GM19240 (cell line): ENCODE results near the gene SPTBN4.

Experiments
- DNase-seq: peaks from one replicate; pipeline ENCODE4 v3.0.0; 2011; ENCODE audit warnings: low spot score; ENCODE audit not compliant: insufficient read length

Gene SPTBN4

GRCh38 chr19:40600570-40601133, 133.9 kb downstream of the SPTBN4 start:
- no peak for DNase-seq

GRCh38 chr19:40601134-40601974, 134.6 kb downstream of the SPTBN4 start, which contains the start of gene LTBP4:
Gene LTBP4 (plus strand): TSS chr19:40601369. CDS start chr19:40601388, 19 bp downstream.
- DNase-seq, result no peak

- DNase-seq, result no peak
These were observed 136.2 kb downstream of the SPTBN4 start for GRCh38 chr19:40603071-40603388.

- peak; percentile 95 for DNase-seq
These were observed 136.8 kb downstream of the SPTBN4 start for GRCh38 chr19:40603389-40604170.

DNA sequence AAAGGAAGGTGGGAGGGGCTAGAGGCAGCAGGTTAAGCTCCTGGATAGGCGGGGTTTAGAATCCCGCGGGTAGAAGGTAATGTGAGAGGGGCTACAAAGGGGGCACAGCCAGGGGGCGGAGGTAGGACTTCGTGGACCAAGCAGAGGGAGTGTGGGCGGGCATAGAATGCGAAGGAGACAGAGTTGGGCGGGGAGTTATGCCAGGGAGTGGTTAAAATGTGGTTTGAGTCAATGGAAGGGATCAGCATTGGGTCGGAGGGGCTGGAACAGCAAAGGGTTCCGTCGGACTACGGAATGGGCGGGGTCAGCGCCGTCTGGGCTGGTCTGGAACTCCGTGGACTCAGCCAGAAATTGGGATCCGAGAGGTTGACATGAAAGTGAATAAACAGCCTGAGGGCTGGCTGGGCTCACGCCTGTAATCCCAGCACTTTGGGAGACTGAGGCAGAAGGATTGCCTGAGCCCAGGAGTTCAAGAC, 137.4 kb downstream of the SPTBN4 start:
- no peak for DNase-seq

- no peak for DNase-seq
These were observed 137.9 kb downstream of the SPTBN4 start for GRCh38 chr19:40604647-40605215.

DNA sequence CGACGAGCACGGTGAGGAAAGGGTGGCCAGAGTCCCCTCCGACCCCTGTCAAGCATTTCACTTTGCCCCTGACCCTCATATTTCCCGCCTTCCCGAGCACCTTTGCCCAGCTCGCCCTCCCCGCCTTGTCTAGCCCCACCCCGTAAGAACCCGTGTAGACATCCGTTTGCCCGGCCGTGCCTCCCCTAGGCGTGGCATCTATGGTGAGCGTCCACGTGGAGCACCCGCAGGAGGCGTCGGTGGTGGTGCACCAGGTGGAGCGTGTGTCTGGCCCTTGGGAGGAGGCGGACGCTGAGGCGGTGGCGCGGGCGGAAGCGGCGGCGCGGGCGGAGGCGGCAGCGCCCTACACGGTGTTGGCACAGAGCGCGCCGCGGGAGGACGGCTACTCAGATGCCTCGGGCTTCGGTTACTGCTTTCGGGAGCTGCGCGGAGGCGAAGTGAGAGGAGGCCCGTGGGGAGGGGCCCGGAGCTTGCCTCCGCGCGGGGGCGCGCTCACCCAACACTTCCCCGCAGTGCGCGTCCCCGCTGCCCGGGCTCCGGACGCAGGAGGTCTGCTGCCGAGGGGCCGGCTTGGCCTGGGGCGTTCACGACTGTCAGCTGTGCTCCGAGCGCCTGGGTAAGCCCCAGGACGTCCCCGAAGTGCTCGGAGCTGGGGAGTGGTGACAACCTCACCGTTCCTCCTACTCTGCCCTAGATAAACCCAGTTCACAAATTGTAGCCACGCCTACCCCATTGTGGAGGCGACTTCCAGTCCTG, 138.6 kb downstream of the SPTBN4 start:
- no peak for DNase-seq

- DNase-seq, result no peak
These were observed 140.8 kb downstream of the SPTBN4 start for GRCh38 chr19:40607311-40608239.

GRCh38 chr19:40608240-40608621, 141.4 kb downstream of the SPTBN4 start:
- no peak for DNase-seq

DNA sequence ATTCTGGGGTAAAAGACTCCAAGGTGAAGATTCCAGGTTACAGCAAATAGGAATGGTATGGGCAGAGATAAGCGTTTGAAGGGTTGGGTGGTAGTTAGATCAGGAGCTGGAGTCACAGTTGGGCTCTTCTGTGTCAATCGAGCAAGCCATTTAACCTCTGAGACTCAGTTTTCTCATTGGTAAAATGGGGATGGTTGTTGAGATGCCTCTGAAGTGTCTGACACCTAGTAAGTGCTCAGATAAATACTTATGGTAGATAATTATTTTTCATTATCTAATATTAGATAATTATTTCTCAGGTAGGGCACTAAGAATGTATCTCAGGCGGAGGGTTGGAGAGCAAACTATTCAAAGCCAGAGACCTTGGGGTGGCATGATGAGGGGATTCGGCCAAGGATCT, 142.2 kb downstream of the SPTBN4 start:
- no peak for DNase-seq

GRCh38 chr19:40609561-40610395, 143.0 kb downstream of the SPTBN4 start:
- DNase-seq, result peak; percentile 94

GRCh38 chr19:40610396-40611064, 143.7 kb downstream of the SPTBN4 start:
- DNase-seq, result no peak

DNA sequence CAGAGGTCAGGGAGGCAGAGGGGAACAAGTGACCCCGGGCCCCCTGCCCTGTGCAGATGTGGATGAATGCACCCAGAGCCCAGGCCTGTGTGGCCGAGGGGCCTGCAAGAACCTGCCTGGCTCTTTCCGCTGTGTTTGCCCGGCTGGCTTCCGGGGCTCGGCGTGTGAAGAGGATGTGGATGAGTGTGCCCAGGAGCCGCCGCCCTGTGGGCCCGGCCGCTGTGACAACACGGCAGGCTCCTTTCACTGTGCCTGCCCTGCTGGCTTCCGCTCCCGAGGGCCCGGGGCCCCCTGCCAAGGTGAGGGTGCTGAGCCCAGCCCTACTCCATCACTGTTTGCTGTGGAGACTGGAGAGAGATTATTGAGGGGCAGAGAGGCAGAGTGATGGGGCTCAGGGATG, 144.3 kb downstream of the SPTBN4 start:
- DNase-seq, result no peak

- no peak for DNase-seq
These were observed 145.3 kb downstream of the SPTBN4 start for GRCh38 chr19:40611900-40612698.

GRCh38 chr19:40612831-40613689, 146.3 kb downstream of the SPTBN4 start:
- DNase-seq, result no peak

GRCh38 chr19:40613690-40614621, 147.2 kb downstream of the SPTBN4 start:
- DNase-seq, result peak; percentile 92
